IMR-90 (cell line): ENCODE measurements around the gene PXYLP1. TPM values are rescaled to one million over a fixed set of nuclear protein-coding genes. Genes with fewer than 3 reads are reported as not detected.

Source experiments
- ATAC-seq: fragments of 200-7000 bp; cut with Tn5 transposase; 2 replicates; pipeline ENCODE4 v1.9.1; 2020; ENCODE audit warnings: low read depth, mild to moderate bottlenecking, moderate library complexity
- BruUV-seq: library from RNA; stranded (reverse); fragments of 400-500 nt; replicated peaks from 2 replicates; lab custom pipeline; 2021; lab: Mats Ljungman, UMichigan
- CTCF ChIA-PET: fragments of 300-600 bp; formaldehyde crosslinking; extraction: SDS; loops from one replicate; lab custom pipeline; 2021; ENCODE audit warnings: antibody characterized with exemption; lab: Yijun Ruan, JAX
- POLR2A ChIA-PET: fragments of 300-600 bp; sonication (Branson Sonifier 250); formaldehyde crosslinking; loops from one replicate; lab custom pipeline; 2022; ENCODE audit warnings: antibody characterized with exemption; ENCODE audit not compliant: unreplicated experiment; lab: Charles Lee
- DNase-seq: peaks from one replicate; pipeline ENCODE4 v3.0.0; 2013
- H2AFZ ChIP-seq: replicated peaks from 2 replicates; pipeline ENCODE3; 2013; ENCODE audit warnings: low read length, mild to moderate bottlenecking; ENCODE audit not compliant: poor library complexity
- H2AK5ac ChIP-seq: 2 replicates; pipeline ENCODE4 v1.6.1; 2013; ENCODE audit warnings: low read depth, low read length, inconsistent platforms
- H2AK9ac ChIP-seq: replicated peaks from 2 replicates; pipeline ENCODE3; 2013; ENCODE audit warnings: mild to moderate bottlenecking, low read depth, low read length, moderate library complexity; ENCODE audit not compliant: poor library complexity
- H2BK120ac ChIP-seq: 2 replicates; pipeline ENCODE4 v1.6.1; 2013; ENCODE audit warnings: low read depth, low read length, inconsistent platforms
- H2BK15ac ChIP-seq: 3 replicates; pipeline ENCODE4 v1.6.1; 2013; ENCODE audit warnings: low read depth, low read length, inconsistent platforms
- H2BK20ac ChIP-seq: 2 replicates; pipeline ENCODE4 v1.6.1; 2013; ENCODE audit warnings: low read depth, mild to moderate bottlenecking, inconsistent platforms, low read length, moderate library complexity
- H2BK5ac ChIP-seq: 2 replicates; pipeline ENCODE4 v1.6.1; 2013; ENCODE audit warnings: mild to moderate bottlenecking, low read depth, low read length, inconsistent platforms; ENCODE audit not compliant: poor library complexity, severe bottlenecking
- H3K14ac ChIP-seq: replicated peaks from 2 replicates; pipeline ENCODE4 v1.6.1; 2013; ENCODE audit warnings: low read depth, low read length, inconsistent platforms
- H3K18ac ChIP-seq: 2 replicates; pipeline ENCODE4 v1.6.1; 2013; ENCODE audit warnings: low read depth, low read length, control low read depth
- H3K23ac ChIP-seq: 2 replicates; pipeline ENCODE4 v1.6.1; 2013; ENCODE audit warnings: low read depth, low read length, inconsistent platforms
- H3K27ac ChIP-seq: 2 replicates; pipeline ENCODE4 v1.5.1; 2013; ENCODE audit warnings: mild to moderate bottlenecking, control low read depth, low read length; ENCODE audit not compliant: insufficient read depth
- H3K27me3 ChIP-seq: 2 replicates; pipeline ENCODE4 v1.6.1; 2013; ENCODE audit warnings: low read length; ENCODE audit not compliant: control insufficient read depth, insufficient read depth
- H3K36me3 ChIP-seq: 2 replicates; pipeline ENCODE4 v1.6.1; 2013; ENCODE audit warnings: low read length, mixed read lengths; ENCODE audit not compliant: control insufficient read depth, insufficient read depth
- H3K4ac ChIP-seq: 2 replicates; pipeline ENCODE4 v1.6.1; 2013; ENCODE audit warnings: low read depth, low read length, inconsistent platforms
- H3K4me1 ChIP-seq: 2 replicates; pipeline ENCODE4 v1.6.1; 2013; ENCODE audit warnings: low read length, mixed read lengths; ENCODE audit not compliant: control insufficient read depth, insufficient read depth
- H3K4me2 ChIP-seq: 2 replicates; pipeline ENCODE4 v1.6.1; 2013; ENCODE audit warnings: low read depth, mild to moderate bottlenecking, control low read depth, low read length, moderate library complexity
- H3K4me3 ChIP-seq: 2 replicates; pipeline ENCODE4 v1.5.1; 2013; ENCODE audit warnings: low read depth, mild to moderate bottlenecking, control low read depth, low read length, moderate library complexity; ENCODE audit not compliant: insufficient read depth
- H3K56ac ChIP-seq: 2 replicates; pipeline ENCODE4 v1.6.1; 2013; ENCODE audit warnings: low read length, inconsistent platforms; ENCODE audit not compliant: insufficient read depth; ENCODE audit errors: extremely low read depth
- H3K79me1 ChIP-seq, 2 experiments: 2 replicates each; pipeline ENCODE4 v1.6.1; 2013; ENCODE audit warnings: low read length in 2 of 2, inconsistent platforms in 1 of 2, low read depth in 1 of 2
- H3K9ac ChIP-seq: 2 replicates; pipeline ENCODE4 v1.6.1; 2013; ENCODE audit warnings: low read depth, low read length, control low read depth
- H3K9me1 ChIP-seq: 2 replicates; pipeline ENCODE4 v1.6.1; 2013; ENCODE audit warnings: low read length, inconsistent platforms; ENCODE audit not compliant: insufficient read depth
- H3K9me3 ChIP-seq: 2 replicates; pipeline ENCODE4 v1.6.1; 2013; ENCODE audit warnings: low read length; ENCODE audit not compliant: control insufficient read depth, insufficient read depth
- H4K20me1 ChIP-seq: 2 replicates; pipeline ENCODE4 v1.6.1; 2013; ENCODE audit warnings: low read length, inconsistent platforms; ENCODE audit not compliant: insufficient read depth
- H4K5ac ChIP-seq: 2 replicates; pipeline ENCODE4 v1.6.1; 2013; ENCODE audit warnings: mild to moderate bottlenecking, low read depth, low read length, control low read depth
- H4K8ac ChIP-seq, 2 experiments: 2 replicates each; pipeline ENCODE4 v1.6.1; 2013; ENCODE audit warnings: low read depth in 2 of 2, low read length in 2 of 2, control low read depth in 1 of 2, inconsistent platforms in 1 of 2
- H4K91ac ChIP-seq: 2 replicates; pipeline ENCODE4 v1.6.1; 2013; ENCODE audit warnings: low read depth, low read length, inconsistent platforms; ENCODE audit not compliant: insufficient read depth
- FOS ChIP-seq: fragments of 150-350 bp; IDR thresholded peaks from 2 replicates; pipeline ENCODE4 v1.6.1; 2016; ENCODE audit warnings: low read depth, low read length
- WGBS, 2 experiments: methylation state at CpG; one replicate each; pipeline versions ENCODE4 v1.1.5 to v1.1.7; 2013; ENCODE audit warnings: missing lambda C conversion rate in 2 of 2; ENCODE audit not compliant: insufficient read length in 1 of 2; ENCODE audit errors: extremely low coverage in 2 of 2; 5-methylcytosine and 5-hydroxymethylcytosine counted together
- dilution Hi-C: fragments of 300-500 bp; cut with HindIII; formaldehyde crosslinking; loops from one replicate; pipeline ENCODE4 v1.14.3; 2018; ENCODE audit warnings: low sequenced_read_pairs; ENCODE audit not compliant: unreplicated experiment
- in situ Hi-C: fragments of 300-500 bp; cut with MboI; formaldehyde crosslinking; loops from 3 replicates; pipeline ENCODE4 v1.14.3; 2019; ENCODE audit warnings: low sequenced_read_pairs, inconsistent platforms, mixed read lengths
- intact Hi-C: fragments of 100-400 bp; cut with micrococcal nuclease; formaldehyde crosslinking; loops from 2 replicates; pipeline ENCODE4 v1.10.0; 2022
- polyA plus RNA-seq, 3 experiments: library from polyadenylated mRNA; depleted of rRNA; stranded (reverse); fragments of >200 nt; gene quantifications; 2 replicates each; pipeline ENCODE4 v1.2.3, GENCODE V29; 2012; ENCODE audit warnings: low replicate concordance in 1 of 3
- total RNA-seq: library from RNA; depleted of rRNA; stranded (reverse); fragments of >200 nt; gene quantifications from 2 replicates; pipeline ENCODE4 v1.2.3, GENCODE V29; 2012

Gene PXYLP1
- total and polyA plus RNA-seq, 2 of the 4 experiments (the other 2 are of a cell fraction), result 11.7 to 15.6 TPM

DNA sequence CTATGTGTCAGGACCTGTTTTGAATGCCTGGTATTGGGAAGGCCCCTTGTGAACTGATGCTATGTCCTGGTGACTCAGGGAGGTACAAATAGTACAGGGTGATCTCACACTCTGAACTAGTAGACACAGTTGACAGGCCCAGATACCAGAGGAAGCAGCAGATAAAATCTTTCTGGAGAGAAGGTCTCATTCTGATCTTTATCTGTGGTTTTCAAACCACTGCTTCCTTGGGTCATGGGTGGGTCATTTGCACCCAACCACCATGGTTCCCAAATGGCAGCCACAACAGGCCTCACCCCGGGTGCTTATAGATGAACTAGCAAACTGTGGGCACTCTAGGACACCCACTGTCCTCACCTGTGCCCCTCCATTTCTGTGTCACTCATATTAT is 43.4 kb downstream of the PXYLP1 start:
- ATAC-seq (peak; percentile 35; the same call in 1 of the 2 replicates), DNase-seq (peak; percentile 66)
- Histone ChIP-seq H3K27me3 (no peaks in the 10 kb centered on the region), H3K4ac (0 out of 2 replicates have a peak overlapping the region, but pooled peaks have one; percentile 27), H3K4me1 (peaks cover 14% of the 10 kb centered on the region), H3K79me1 (no peaks in the 10 kb centered on the region; a peak in 1 of 4 replicates), H4K91ac (no peak overlapping the region), H3K27ac (no peak overlapping the region), H2AFZ (no peak overlapping the region), H3K14ac (0 out of 2 replicates have a peak overlapping the region, but pooled peaks have one; percentile 38), H3K4me3 (no peak overlapping the region), H3K36me3 (no peaks in the 10 kb centered on the region), H4K20me1 (no peaks in the 10 kb centered on the region), H2BK20ac (no peak overlapping the region), H2BK5ac (no peak overlapping the region), H3K9me3 (no peaks in the 10 kb centered on the region), H3K56ac (no peak overlapping the region; the same call in 1 of the 2 replicates), H3K9ac (no peak overlapping the region), H4K5ac (no peak overlapping the region), H3K23ac (no peak overlapping the region), H2BK15ac (no peak overlapping the region), H3K18ac (no peak overlapping the region), H3K4me2 (no peak overlapping the region), H2AK5ac (no peak overlapping the region), H2BK120ac (no peak overlapping the region), H3K9me1 (peaks cover 5% of the 10 kb centered on the region), H4K8ac (no peak overlapping the region), H2AK9ac (no peak overlapping the region)
- no TSS peak for BruUV-seq
- 40% methylated on average over 1 of the region's 1 CpG; no CpG with 5 or more reads in 1 of the 2 experiments for WGBS, 2 experiments
- ChIA-PET CTCF (interaction anchor here (0.6 kb wide), 1 partner anchor 177 kb away, joined by 3 read pairs; no protein-coding TSS in a partner anchor), POLR2A (no interaction called here)
- in situ Hi-C loops, result no loop called here
- no peak for TF ChIP-seq FOS
- intact Hi-C loops, result no loop called here
- dilution Hi-C loops, result no loop called here
